SH-SY5Y (cell line): Measurements from ENCODE around the gene GPR157.

ENCODE experiments used
- GATA2 ChIP-seq: IDR thresholded peaks from 2 replicates; pipeline ENCODE4 v1.6.1; 2011; ENCODE audit warnings: mild to moderate bottlenecking, low read depth, low read length
- GATA3 ChIP-seq: IDR thresholded peaks from 2 replicates; pipeline ENCODE4 v1.6.1; 2011; ENCODE audit warnings: low read depth, mild to moderate bottlenecking, low read length, moderate library complexity

- TF ChIP-seq GATA2 (no peak), GATA3 (no peak)
These were observed 59.4 kb downstream of the GPR157 start, which contains the start of gene SLC2A5 for GRCh38 chr1:9069326-9070100.
